Measurements from ENCODE around the gene RTP2.

The RTP2 gene

GRCh38 chr3:187750513-187751123, 48.3 kb upstream of the RTP2 start (continued):
- TF ChIP-seq, protein P1, sequence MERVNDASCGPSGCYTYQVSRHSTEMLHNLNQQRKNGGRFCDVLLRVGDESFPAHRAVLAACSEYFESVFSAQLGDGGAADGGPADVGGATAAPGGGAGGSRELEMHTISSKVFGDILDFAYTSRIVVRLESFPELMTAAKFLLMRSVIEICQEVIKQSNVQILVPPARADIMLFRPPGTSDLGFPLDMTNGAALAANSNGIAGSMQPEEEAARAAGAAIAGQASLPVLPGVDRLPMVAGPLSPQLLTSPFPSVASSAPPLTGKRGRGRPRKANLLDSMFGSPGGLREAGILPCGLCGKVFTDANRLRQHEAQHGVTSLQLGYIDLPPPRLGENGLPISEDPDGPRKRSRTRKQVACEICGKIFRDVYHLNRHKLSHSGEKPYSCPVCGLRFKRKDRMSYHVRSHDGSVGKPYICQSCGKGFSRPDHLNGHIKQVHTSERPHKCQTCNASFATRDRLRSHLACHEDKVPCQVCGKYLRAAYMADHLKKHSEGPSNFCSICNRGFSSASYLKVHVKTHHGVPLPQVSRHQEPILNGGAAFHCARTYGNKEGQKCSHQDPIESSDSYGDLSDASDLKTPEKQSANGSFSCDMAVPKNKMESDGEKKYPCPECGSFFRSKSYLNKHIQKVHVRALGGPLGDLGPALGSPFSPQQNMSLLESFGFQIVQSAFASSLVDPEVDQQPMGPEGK (tag by site-specific recombination; IDR thresholded peaks at IDR 0.05): peak; percentile 46; the same call in 1 of the 2 replicates
- 0 out of 2 replicates have a peak, but pooled peaks have one; percentile 14 for TF ChIP-seq ZNF558 (tag by site-specific recombination; IDR thresholded peaks at IDR 0.05)
- no peak; the same call in none of the 2 replicates for TF ChIP-seq PRDM10 (tag by site-specific recombination; IDR thresholded peaks at IDR 0.05)
- no peak for TF ChIP-seq ZNF514 (tag by site-specific recombination; IDR thresholded peaks at IDR 0.05)
- 0 out of 2 replicates have a peak, but pooled peaks have one; percentile 8 for TF ChIP-seq ZNF488 (tag by site-specific recombination; IDR thresholded peaks at IDR 0.05)
- TF ChIP-seq MEIS1 (CRISPR knock-in tag; IDR thresholded peaks at IDR 0.05; ENCODE audit: borderline replicate concordance): no peak
- TF ChIP-seq ZNF280D (tag by site-specific recombination; IDR thresholded peaks at IDR 0.05): no peak
- TF ChIP-seq, protein P2, sequence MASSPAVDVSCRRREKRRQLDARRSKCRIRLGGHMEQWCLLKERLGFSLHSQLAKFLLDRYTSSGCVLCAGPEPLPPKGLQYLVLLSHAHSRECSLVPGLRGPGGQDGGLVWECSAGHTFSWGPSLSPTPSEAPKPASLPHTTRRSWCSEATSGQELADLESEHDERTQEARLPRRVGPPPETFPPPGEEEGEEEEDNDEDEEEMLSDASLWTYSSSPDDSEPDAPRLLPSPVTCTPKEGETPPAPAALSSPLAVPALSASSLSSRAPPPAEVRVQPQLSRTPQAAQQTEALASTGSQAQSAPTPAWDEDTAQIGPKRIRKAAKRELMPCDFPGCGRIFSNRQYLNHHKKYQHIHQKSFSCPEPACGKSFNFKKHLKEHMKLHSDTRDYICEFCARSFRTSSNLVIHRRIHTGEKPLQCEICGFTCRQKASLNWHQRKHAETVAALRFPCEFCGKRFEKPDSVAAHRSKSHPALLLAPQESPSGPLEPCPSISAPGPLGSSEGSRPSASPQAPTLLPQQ (tag by site-specific recombination; IDR thresholded peaks at IDR 0.05): peak; percentile 46; the same call in 1 of the 2 replicates
- no peak for TF ChIP-seq GLIS1 (tag by site-specific recombination; IDR thresholded peaks at IDR 0.05)
- no peak for TF ChIP-seq ZNF830 (tag by site-specific recombination; IDR thresholded peaks at IDR 0.05; ENCODE audit: low read depth)
- no peak for TF ChIP-seq ZNF645 (tag by site-specific recombination; IDR thresholded peaks at IDR 0.05)
- TF ChIP-seq ZNF529 (tag by site-specific recombination; IDR thresholded peaks at IDR 0.05; ENCODE audit: insufficient replicate concordance): no peak
- no peak for TF ChIP-seq ZNF549 (tag by site-specific recombination; IDR thresholded peaks at IDR 0.05)
- no peak for TF ChIP-seq ZNF561 (tag by site-specific recombination; IDR thresholded peaks at IDR 0.05; ENCODE audit: borderline replicate concordance)
- TF ChIP-seq ZFP3 (tag by site-specific recombination; IDR thresholded peaks at IDR 0.05; ENCODE audit: low read depth): no peak
- no peak for TF ChIP-seq KLF16 (tag by site-specific recombination; IDR thresholded peaks at IDR 0.05)
- peak; percentile 47; the same call in 1 of the 2 replicates for TF ChIP-seq ZBTB48 (tag by site-specific recombination; IDR thresholded peaks at IDR 0.05)
- TF ChIP-seq ZNF626 (tag by site-specific recombination; IDR thresholded peaks at IDR 0.05): no peak
- TF ChIP-seq SP3 (tag by site-specific recombination; IDR thresholded peaks at IDR 0.05): no peak
- no peak for TF ChIP-seq YY1 (tag by site-specific recombination; IDR thresholded peaks at IDR 0.05)
- no peak for TF ChIP-seq ZNF571 (tag by site-specific recombination; IDR thresholded peaks at IDR 0.05)
- no peak for TF ChIP-seq ZNF354C (tag by site-specific recombination; IDR thresholded peaks at IDR 0.05; ENCODE audit: borderline replicate concordance, low read depth)
- no peak for TF ChIP-seq ZFHX2 (tag by site-specific recombination; conservative IDR thresholded peaks at IDR 0.05)
- no peak for TF ChIP-seq ZNF362 (tag by site-specific recombination; IDR thresholded peaks at IDR 0.05)
- TF ChIP-seq ZBTB20 (tag by site-specific recombination; IDR thresholded peaks at IDR 0.05): no peak
- TF ChIP-seq ZNF596 (tag by site-specific recombination; IDR thresholded peaks at IDR 0.05): no peak
